GM08714 (cell line): ENCODE measurements around the gene MDM4.
A peak's percentile ranks its signal among the peaks of the same experiment; 100 is the strongest.
"Not testable (repeated sequence)": the region's sequence is repeated elsewhere in the genome, so short reads cannot be mapped to it uniquely, and the experiment has no call there.

Experiments used
- H3K4me3 ChIP-seq: fragments of 200-500 bp; sonication (Bioruptor generic); 2 replicates; pipeline ENCODE4 v1.5.1; 2014; ENCODE audit warnings: mild to moderate bottlenecking, low read length, inconsistent platforms
- ZNF274 ChIP-seq: IDR thresholded peaks from 2 replicates; pipeline ENCODE4 v1.6.1; 2012; ENCODE audit warnings: mild to moderate bottlenecking, low read depth, low read length

The MDM4 gene

DNA sequence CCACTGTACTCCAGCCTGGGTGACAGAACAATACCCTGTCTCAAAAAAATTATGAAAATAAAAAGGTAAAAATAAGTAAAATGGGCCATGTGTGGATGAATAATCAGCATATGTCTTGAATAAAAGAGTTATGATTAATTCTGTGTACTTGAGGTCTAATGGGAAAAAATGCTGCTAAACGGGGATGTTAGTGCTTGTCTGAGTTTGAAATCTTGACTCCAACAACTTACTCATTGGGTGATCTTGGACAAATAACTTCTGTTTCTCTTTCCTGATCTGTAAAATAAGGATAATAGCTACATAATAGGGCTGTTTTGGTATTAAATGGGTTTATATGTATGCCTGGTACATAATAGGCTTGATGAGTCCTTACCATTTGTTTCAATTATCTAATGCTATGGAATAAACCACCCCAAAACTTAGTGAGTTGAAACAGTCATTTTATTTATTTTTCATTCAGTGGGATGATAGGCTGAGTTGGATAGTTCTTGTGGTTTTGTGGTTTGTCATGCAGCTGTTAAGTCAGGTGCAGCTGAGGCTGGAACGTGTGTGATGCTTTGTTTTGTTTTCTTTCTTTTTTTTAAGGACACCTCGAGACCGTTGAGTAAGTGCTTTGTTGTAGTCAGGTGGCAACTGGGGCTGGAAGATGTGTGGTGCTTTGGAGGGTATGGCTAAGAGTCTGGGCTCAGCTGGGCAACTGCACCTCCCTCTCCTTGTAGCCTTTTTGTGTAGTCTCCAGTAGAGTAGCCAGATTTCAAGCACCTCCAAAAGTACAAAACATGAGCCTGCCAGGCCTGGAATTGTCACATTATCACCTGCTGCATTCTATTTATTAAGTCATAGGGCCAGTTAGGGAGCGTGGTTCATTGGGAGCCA lies 4.9 kb downstream of the MDM4 start:
- no peak for TF ChIP-seq ZNF274
- H3K4me3 ChIP-seq: peak overlapping the region; percentile 16; the same call in 1 of the 2 replicates

DNA sequence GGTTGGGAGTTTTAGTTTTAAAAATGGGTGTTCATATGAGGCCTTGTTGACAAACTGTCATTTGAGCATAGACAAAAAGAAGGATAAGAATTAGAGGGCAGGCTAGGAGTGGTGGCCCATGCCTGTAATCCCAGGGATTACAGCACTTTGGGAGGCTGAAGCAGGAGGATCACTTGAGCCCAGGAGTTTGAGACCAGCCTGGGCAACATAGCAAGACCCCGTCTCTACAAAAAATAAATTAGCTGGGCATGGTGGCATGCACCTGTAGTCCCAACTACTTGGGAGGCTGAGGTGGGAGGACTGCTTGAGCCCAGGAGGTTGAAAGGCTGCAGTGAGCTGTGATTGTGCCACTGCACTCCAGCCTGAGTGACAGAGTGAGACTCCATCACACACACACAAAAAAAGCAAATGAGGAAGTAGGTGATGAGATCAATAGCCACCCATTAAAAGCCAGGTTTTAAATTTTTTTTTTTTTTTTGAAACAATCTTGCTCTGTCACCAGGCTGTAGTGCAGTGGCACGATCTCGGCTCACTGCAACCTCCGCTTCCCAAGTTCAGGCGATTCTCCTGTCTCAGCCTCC lies 5.8 kb downstream of the MDM4 start:
- not testable (repeated sequence) for H3K4me3 ChIP-seq

DNA sequence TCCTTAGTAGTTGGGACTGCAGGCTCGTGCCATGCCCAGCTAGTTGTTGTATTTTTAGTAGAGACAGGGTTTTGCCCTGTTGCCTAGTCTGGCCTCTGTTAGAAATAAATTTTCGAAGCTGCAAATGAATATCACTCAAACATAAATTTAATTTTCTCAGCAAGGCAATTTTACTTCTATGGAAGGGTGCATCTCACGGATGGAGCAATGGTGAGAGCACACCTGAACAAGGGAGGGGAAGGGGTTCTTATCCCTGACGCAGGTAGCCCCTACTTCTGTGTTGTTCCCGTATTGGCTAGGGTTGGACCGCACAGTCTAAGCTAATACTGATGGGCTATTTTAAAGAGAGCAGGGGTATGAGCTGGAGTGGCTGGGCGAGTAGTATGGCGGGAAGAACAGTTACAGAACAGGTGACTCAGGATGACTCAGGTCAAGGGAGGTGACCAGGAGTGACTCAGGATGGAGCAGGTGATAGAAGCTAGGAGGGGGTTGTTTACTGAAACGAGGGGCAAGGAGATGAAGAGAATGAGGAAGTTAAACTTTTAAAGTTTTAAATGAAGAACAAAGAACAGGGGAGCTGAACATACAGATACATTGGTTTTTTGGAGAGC lies 7.5 kb downstream of the MDM4 start:
- H3K4me3 ChIP-seq: no peak overlapping the region
- no peak for TF ChIP-seq ZNF274

DNA sequence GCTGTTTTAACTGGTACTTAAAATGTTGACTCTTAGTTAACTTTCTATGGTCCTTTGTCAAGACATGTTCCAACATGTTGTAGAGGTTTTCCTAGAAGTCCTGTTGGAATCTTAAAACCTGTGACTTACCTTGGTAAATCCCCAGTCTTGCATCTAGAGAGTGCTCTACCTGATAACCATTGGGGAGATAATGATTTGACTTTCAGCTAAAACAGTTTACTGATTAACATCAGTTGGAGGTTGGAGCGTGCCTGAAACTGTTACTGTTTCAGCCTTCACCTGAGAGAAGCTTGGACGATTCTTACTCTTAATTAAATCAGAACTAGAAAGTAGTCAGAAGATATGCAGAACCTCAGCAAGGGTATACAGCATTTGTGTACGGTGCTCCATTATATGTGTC lies 8.8 kb downstream of the MDM4 start:
- TF ChIP-seq ZNF274: no peak
- no peak overlapping the region for H3K4me3 ChIP-seq

DNA sequence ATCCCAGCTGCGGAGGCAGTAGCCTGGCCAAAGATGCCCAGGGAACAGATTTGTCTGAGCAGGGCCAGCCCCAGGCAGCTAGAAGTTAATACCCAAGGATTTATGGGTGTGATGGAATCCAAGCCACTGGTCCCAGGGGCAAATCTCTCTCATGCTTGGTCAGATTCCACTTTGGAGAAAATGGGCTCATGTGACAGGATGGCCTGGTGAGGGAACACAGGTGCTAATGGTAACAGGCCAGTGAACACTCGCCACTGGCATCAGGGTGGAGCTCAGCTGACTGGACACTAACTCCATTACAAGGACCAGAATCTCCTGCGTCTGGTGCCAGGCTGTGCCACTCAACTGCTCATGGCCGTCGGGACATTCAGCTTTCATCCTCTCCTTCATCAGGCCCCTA lies 12.0 kb downstream of the MDM4 start:
- no peak for TF ChIP-seq ZNF274
- H3K4me3 ChIP-seq: no peak overlapping the region

DNA sequence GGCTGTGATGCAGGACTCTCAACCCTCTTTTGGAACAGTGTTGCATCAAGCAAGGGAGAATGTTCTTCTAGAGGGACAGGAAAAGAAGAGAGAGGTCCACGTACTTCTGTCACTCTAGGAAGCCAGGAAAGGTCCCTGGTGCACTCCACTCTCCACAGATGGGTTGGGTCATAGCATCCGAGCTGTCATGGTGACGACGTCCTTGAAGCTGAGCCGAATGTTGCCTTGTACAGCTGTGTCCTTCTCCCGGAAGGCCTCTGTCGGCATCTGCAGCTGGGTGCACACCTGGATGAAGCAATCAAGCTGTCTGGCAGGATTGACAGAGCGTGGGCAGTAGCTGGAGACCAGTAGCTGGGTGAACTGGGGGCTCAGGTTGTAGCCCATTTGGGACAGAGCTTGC lies 12.5 kb downstream of the MDM4 start:
- no peak overlapping the region for H3K4me3 ChIP-seq
- TF ChIP-seq ZNF274: no peak

DNA sequence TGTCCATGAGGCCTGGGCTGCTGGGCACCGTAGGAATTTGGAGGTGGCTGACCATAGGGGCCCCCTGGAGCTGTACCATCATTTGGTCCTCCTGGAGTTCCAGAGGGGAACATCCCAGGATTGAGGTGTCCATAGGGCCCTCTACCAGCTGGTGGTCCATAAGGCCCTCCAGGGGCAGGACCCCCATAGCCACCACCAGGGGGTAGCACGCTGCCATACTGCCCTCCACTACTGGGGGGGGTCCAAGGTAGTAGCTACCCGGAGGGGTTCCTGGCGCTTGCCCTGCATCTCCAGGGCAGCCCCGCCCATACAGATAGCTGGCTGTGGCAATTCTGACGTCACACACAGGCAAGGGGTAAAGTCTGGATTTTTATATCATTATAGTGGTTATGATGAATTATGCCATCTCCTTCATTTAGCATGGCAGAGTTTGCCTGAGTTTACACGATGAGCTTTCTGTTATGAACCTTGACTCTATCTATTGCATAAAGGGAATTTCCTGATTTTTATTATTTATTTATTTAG lies 13.2 kb downstream of the MDM4 start:
- TF ChIP-seq ZNF274: no peak
- H3K4me3 ChIP-seq: no peak overlapping the region

DNA sequence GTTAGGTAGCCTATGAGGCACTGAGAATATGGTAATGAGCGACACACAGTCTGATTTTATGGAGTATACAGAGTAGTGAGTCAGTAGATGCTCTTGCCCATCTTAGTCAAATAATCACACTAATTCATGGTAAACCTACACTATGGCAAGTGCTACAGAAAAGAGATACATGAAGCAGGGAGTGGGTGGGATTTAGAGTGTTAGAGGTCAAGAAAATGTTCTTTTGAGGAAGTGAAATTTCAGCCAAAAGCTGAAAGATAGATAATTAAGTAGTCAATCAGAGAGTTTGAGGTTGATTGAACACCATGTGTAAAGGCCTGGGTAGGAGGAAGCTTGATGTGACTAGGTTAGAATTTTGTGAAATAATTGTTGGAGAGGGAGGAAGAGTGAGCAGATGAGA lies 14.7 kb downstream of the MDM4 start:
- TF ChIP-seq ZNF274: no peak
- no peak overlapping the region for H3K4me3 ChIP-seq

DNA sequence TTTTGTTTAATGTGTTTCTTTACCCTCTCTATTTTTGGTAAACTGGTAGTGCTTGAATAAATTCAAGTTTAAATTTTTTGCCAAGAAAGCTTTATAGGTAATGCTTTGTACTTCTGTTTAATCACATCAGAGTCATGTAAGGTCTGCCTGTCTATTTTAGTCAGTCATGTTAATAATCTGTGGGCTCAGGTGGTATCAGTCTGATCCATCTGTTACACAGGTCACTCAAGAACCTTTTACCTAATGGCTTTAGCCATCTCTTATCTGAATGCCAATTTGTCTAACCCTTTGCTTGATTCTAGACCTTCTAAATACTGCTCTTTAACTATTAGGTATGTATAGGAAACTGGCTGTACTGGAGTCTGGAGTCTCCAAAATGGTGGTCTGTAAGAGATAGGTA lies 16.6 kb downstream of the MDM4 start:
- no peak for TF ChIP-seq ZNF274
- no peak overlapping the region for H3K4me3 ChIP-seq

DNA sequence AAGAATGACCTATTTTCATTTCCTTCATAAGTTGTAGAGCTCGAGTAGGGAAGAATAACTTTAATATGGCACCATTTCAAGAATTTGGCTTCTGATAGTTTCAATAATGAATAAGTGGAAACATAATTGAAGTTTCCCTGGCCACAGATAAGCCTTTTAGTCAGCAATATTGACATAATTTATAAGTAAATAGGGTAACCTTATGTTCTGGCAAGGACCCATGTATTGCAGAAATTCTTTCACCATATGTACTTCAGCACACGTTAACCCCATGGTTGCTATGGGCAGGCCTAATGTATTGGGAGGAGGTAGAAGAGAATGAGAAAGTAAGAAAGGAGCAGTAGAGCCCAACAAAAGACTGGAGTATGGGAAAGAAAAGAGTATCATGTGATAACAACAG lies 25.4 kb downstream of the MDM4 start:
- TF ChIP-seq ZNF274: no peak
- no peak overlapping the region for H3K4me3 ChIP-seq

DNA sequence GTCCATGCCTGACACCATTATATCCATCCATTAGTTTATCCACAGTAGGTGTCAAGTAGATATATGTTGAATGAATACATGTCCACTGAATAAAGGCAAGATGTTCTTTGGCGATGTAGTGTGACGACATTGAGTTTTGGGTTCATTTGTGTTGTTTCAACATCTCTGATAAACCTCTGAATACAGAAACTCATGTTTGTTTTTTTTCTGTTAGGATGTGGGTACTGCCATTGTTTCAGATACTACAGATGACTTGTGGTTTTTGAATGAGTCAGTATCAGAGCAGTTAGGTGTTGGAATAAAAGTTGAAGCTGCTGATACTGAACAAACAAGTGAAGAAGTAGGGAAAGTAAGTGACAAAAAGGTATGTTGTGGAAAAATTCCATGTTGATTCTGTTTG lies 28.1 kb downstream of the MDM4 start:
- no peak for TF ChIP-seq ZNF274
- no peak overlapping the region for H3K4me3 ChIP-seq

DNA sequence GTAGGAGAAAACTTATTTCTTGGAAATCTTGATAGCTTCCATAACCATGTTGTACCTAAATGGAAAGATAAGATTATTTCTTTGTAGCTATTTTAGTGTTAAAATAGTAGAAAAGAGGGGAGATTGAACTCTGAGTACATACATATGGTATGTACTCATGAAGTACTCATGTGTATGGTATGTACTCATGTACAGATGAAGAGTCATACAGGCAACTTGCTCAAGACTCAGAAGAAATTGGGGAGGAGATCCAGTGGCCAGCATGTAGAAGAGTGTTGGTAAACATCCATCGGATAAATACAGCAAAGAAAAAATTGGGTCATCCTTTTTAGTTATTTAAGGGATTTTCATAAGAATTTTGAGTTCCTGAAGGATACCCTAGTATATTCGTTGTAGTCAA lies 29.0 kb downstream of the MDM4 start:
- H3K4me3 ChIP-seq: no peak overlapping the region
- no peak for TF ChIP-seq ZNF274

DNA sequence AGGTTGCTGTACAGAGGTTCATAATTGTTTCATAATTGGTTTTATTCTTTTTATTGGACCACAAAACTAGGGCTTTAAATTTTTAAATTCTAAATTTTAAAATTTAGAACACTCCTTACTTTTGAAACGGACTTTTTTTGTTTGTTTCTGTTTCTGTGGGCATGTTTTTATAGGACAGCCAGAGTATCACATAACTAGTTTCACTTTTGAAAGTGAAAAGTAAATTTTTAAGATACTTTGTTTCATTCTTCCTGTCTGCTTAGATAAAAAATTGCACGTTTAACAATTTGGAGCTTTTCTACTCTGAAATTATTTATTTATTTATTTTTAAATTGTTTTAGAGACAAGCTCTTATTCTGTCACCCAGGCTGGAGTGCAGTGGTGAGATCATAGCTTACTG lies 29.7 kb downstream of the MDM4 start:
- no peak for TF ChIP-seq ZNF274
- H3K4me3 ChIP-seq: peak overlapping the region; percentile 60; the same call in 1 of the 2 replicates

DNA sequence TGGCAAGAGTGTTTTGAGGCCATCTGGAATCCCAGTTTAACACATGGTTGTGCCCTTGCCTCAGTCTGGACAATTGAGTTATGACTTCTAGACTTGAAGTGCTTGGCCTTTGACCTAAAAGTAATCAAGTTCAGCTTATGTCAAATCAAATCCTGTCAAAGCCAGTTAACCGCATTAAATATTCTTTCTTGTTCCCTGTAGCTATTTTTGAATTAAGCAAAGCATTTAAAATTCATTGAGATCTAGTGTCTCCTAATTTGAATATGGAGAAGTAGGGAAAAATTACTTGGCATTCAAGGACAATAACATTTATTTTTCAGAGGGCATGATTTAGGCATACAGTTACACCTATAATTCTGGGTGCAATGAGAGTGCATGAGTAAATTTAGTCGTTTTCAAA lies 32.1 kb downstream of the MDM4 start:
- TF ChIP-seq ZNF274: no peak
- no peak overlapping the region for H3K4me3 ChIP-seq

DNA sequence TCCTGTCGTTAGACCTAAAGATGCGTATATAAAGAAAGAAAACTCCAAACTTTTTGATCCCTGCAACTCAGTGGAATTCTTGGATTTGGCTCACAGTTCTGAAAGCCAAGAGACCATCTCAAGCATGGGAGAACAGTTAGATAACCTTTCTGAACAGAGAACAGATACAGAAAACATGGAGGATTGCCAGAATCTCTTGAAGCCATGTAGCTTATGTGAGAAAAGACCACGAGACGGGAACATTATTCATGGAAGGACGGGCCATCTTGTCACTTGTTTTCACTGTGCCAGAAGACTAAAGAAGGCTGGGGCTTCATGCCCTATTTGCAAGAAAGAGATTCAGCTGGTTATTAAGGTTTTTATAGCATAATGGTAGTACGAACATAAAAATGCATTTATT lies 33.1 kb downstream of the MDM4 start:
- H3K4me3 ChIP-seq: no peak overlapping the region
- TF ChIP-seq ZNF274: no peak
